Right lobe of liver (tissue), 6 donors: ENCODE results near the gene STPG4. TPM values are rescaled to one million over a fixed set of nuclear protein-coding genes. Genes with fewer than 3 reads are reported as not detected.
A peak's percentile ranks its signal among the peaks of the same experiment; 100 is the strongest.

ENCODE experiments used
- ATAC-seq, 4 donors: fragments of 200-7000 bp; cut with Tn5 transposase; one replicate each; pipeline ENCODE4 v1.9.1; 2020; ENCODE audit warnings: mild to moderate bottlenecking in 4 of 4, moderate library complexity in 4 of 4
- DNase-seq, 3 donors: peaks; one replicate each; pipeline ENCODE4 v3.0.0-alpha.2; 2020
- H3K27ac ChIP-seq, 3 donors: fragments of 200-600 bp; one replicate each; pipeline ENCODE4 v1.8.0; 2022
- H3K27me3 ChIP-seq, 2 donors: fragments of 200-600 bp; one replicate each; pipeline ENCODE4 v1.8.0; 2022
- H3K36me3 ChIP-seq, 4 donors: fragments of 200-600 bp; sonication (generic) in 1 of 4; one replicate each; pipeline versions ENCODE4 v1.5.1 to v1.8.0; 2017 to 2022; ENCODE audit warnings: control low read depth in 1 of 4
- H3K4me1 ChIP-seq, 4 donors: fragments of 200-600 bp; sonication (generic) in 1 of 4; one replicate each; pipeline versions ENCODE4 v1.5.1 to v1.8.0; 2017 to 2022; ENCODE audit warnings: control low read depth in 1 of 4
- H3K4me3 ChIP-seq, 3 donors: fragments of 200-600 bp; one replicate each; pipeline ENCODE4 v1.8.0; 2022
- H3K9me3 ChIP-seq, 4 donors: fragments of 200-600 bp; sonication (generic) in 1 of 4; one replicate each; pipeline versions ENCODE4 v1.5.1 to v1.8.0; 2017 to 2022; ENCODE audit warnings: control low read depth in 1 of 4
- CTCF ChIP-seq, 4 donors: fragments of 200-600 bp in 3 of 4; fragments of 450-650 bp in 1 of 4; IDR thresholded peaks; one replicate each; pipeline versions ENCODE4 v1.5.1 to v1.8.0; 2016 to 2022; ENCODE audit warnings: antibody characterized with exemption in 4 of 4, mild to moderate bottlenecking in 2 of 4
- POLR2A ChIP-seq: fragments of 450-650 bp; IDR thresholded peaks from one replicate; pipeline ENCODE4 v1.6.1; 2017; ENCODE audit warnings: antibody characterized with exemption, mild to moderate bottlenecking
- WGBS: methylation state at CpG from one replicate; pipeline ENCODE4 v1.1.6; 2018; ENCODE audit warnings: low coverage, low lambda C conversion rate; ENCODE audit not compliant: insufficient coverage; ENCODE audit errors: missing lambda C conversion rate; 5-methylcytosine and 5-hydroxymethylcytosine counted together
- intact Hi-C, 2 donors: fragments of 100-400 bp; cut with DNase I; formaldehyde crosslinking; loops; one replicate each; pipeline versions ENCODE4 v1.11.2 to v1.14.1; 2022
- total RNA-seq, 6 experiments: library from RNA; depleted of rRNA in 2 of 6; stranded (reverse); fragments of >200 nt in 2 of 6; fragmentation: NEBNext Ultra II Directional in 3 of 6; extraction: Animal tissue kit (Norgen Biotek cat#: 25700) in 3 of 6; gene quantifications; one replicate each; pipeline versions ENCODE4 v1.1.0 to v1.2.4, GENCODE V29; 2016 to 2023
- donor health status: DM: no; HTN: yes; CAD: no.
- donor health status: DM: no; HTN: no; CAD: no.
- donor health status: DM: no; HTN: no; CAD: no.
- donor health status: DM: no; HTN: yes; CAD: no.
- donor health status: DM: no; HTN: yes; CAD: no.

The STPG4 gene
- total RNA-seq, 6 experiments from 2014 or later: not detected

GRCh38 chr2:47160211-47160610, 5.1 kb upstream of the STPG4 start:
- 36% methylated on average over 3 of the region's 3 CpGs for WGBS
- Histone ChIP-seq H3K9me3 (no peaks in the 10 kb centered on the region), H3K36me3 (peaks cover 6 to 36% (median 13%) of the 10 kb centered on the region in 4 donors), H3K27me3 (no peaks in the 10 kb centered on the region), H3K4me3 (no peak overlapping the region), H3K27ac (peak overlapping the region in 2 of 3 donors; percentile 29 to 34), H3K4me1 (peaks cover 0 to 26% (median 11%) of the 10 kb centered on the region in 4 donors)
- DNase-seq: no peak
- ATAC-seq: peak; percentile 81 to 91 (median 89)
- intact Hi-C loops: no loop called here
- TF ChIP-seq CTCF (IDR thresholded peaks at IDR 0.05) (no peak), POLR2A (no peak)

- intact Hi-C loops: no loop called here
- TF ChIP-seq CTCF (IDR thresholded peaks at IDR 0.05): no peak
- no peak for TF ChIP-seq POLR2A
- peaks cover 0 to 26% (median 11%) of the 10 kb centered on the region in 4 donors for H3K4me1 ChIP-seq
- ATAC-seq (no peak), DNase-seq (no peak)
- peaks cover 6 to 36% (median 13%) of the 10 kb centered on the region in 4 donors for H3K36me3 ChIP-seq
- H3K4me3 ChIP-seq: no peak overlapping the region
- 100% methylated on average over 2 of the region's 3 CpGs for WGBS
- peak overlapping the region in 1 of 3 donors; percentile 29 for H3K27ac ChIP-seq
- H3K27me3 ChIP-seq: no peaks in the 10 kb centered on the region
- no peaks in the 10 kb centered on the region for H3K9me3 ChIP-seq
Observed at GRCh38 chr2:47159627-47160026, 4.5 kb upstream of the STPG4 start.

GRCh38 chr2:47158576-47158975, 3.5 kb upstream of the STPG4 start:
- Histone ChIP-seq H3K4me3 (no peak overlapping the region), H3K27me3 (no peaks in the 10 kb centered on the region), H3K4me1 (peaks cover 0 to 26% (median 11%) of the 10 kb centered on the region in 4 donors), H3K36me3 (peaks cover 7 to 36% (median 13%) of the 10 kb centered on the region in 4 donors), H3K27ac (no peak overlapping the region), H3K9me3 (no peaks in the 10 kb centered on the region)
- intact Hi-C loops: no loop called here
- DNase-seq: no peak
- no peak for TF ChIP-seq POLR2A
- no peak for TF ChIP-seq CTCF (IDR thresholded peaks at IDR 0.05)
- WGBS: 88% methylated on average over 2 of the region's 2 CpGs
- no peak for ATAC-seq

- intact Hi-C loops: no loop called here
- Histone ChIP-seq H3K4me1 (no peaks in the 10 kb centered on the region), H3K4me3 (no peak overlapping the region), H3K36me3 (peaks cover 0 to 12% (median 3%) of the 10 kb centered on the region in 4 donors), H3K27me3 (no peaks in the 10 kb centered on the region), H3K27ac (no peak overlapping the region), H3K9me3 (no peaks in the 10 kb centered on the region)
- no peak for DNase-seq
- ATAC-seq: no peak
- TF ChIP-seq POLR2A (no peak), CTCF (IDR thresholded peaks at IDR 0.05) (no peak)
Observed at GRCh38 chr2:47152803-47153202, 2.3 kb downstream of the STPG4 start.

GRCh38 chr2:47150175-47150574, 4.9 kb downstream of the STPG4 start:
- H3K4me1 ChIP-seq: no peaks in the 10 kb centered on the region
- no peak for TF ChIP-seq POLR2A
- TF ChIP-seq CTCF (IDR thresholded peaks at IDR 0.05): no peak
- DNase-seq (no peak), ATAC-seq (peak in 2 of 4 donors; percentile 43 to 48)
- H3K27me3 ChIP-seq: no peaks in the 10 kb centered on the region
- no peak overlapping the region for H3K4me3 ChIP-seq
- 83% methylated on average over 3 of the region's 3 CpGs for whole genome bisulfite sequencing
- peaks cover 0 to 11% (median 3%) of the 10 kb centered on the region in 4 donors for H3K36me3 ChIP-seq
- intact Hi-C loops: no loop called here
- H3K27ac ChIP-seq: no peak overlapping the region
- no peaks in the 10 kb centered on the region for H3K9me3 ChIP-seq
